Measurements from ENCODE around the gene WDR4.
"Not testable (repeated sequence)": the region's sequence is repeated elsewhere in the genome, so short reads cannot be mapped to it uniquely, and the experiment has no call there.

The WDR4 gene

DNA sequence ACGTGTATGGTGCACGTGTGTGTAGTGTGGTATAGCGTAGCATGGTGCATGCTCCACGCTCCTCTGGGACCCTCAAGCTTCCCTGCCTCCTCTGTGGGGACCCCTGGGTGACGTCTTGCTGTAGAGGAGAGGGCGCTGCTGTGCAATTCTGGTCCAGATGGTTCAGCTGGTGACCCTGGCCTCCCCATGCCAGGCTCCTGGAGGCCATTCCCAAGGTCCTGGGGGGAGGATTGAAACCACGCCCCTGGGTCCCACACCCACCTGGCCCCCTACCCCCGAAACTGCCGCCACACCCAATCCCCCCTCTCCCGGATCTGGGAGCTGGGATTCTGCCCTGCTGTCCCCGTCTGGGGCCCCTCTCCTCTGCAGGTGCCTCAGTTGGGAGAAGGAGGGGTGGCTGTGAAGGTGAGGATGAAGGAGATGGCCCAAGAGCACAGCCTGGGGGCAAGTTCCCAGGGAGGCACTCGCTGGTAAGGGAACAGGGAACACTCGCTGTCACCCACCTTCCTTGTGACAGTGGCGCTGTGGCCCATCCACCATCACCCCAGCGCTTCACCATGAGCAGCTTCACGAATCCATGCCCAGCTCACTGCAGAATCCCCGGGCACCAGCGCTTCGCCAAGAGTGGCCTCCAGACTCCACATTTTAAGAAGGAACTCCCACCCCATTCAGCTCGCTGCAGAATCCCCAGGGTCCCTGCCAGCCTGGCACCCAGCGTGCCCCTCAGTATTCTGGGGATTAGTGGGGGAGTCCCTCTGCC, 38.0 kb downstream of the WDR4 start:
- Histone ChIP-seq H3K27ac (no peak overlapping the region), H3K36me3 (peaks cover 73% of the 10 kb centered on the region), H3K9me3 (ENCODE audit: severe bottlenecking) (no peaks in the 10 kb centered on the region), H3K4me3 (ENCODE audit: low read depth, low read length) (no peak overlapping the region), H3K27me3 (ENCODE audit: insufficient read depth, low read depth, severe bottlenecking) (no peaks in the 10 kb centered on the region)
- no peak for TF ChIP-seq CTCF (IDR thresholded peaks at IDR 0.05; ENCODE audit: low read depth, low read length)
- peak; percentile 8 for DNase-seq

GRCh38 chr21:42840411-42841155, 38.8 kb downstream of the WDR4 start:
- Histone ChIP-seq H3K9me3 (ENCODE audit: severe bottlenecking) (no peaks in the 10 kb centered on the region), H3K4me3 (ENCODE audit: low read depth, low read length) (no peak overlapping the region), H3K36me3 (peaks cover 65% of the 10 kb centered on the region), H3K27me3 (ENCODE audit: insufficient read depth, low read depth, severe bottlenecking) (no peaks in the 10 kb centered on the region), H3K27ac (no peak overlapping the region)
- DNase-seq, result no peak
- TF ChIP-seq CTCF (IDR thresholded peaks at IDR 0.05; ENCODE audit: low read depth, low read length), result no peak

DNA sequence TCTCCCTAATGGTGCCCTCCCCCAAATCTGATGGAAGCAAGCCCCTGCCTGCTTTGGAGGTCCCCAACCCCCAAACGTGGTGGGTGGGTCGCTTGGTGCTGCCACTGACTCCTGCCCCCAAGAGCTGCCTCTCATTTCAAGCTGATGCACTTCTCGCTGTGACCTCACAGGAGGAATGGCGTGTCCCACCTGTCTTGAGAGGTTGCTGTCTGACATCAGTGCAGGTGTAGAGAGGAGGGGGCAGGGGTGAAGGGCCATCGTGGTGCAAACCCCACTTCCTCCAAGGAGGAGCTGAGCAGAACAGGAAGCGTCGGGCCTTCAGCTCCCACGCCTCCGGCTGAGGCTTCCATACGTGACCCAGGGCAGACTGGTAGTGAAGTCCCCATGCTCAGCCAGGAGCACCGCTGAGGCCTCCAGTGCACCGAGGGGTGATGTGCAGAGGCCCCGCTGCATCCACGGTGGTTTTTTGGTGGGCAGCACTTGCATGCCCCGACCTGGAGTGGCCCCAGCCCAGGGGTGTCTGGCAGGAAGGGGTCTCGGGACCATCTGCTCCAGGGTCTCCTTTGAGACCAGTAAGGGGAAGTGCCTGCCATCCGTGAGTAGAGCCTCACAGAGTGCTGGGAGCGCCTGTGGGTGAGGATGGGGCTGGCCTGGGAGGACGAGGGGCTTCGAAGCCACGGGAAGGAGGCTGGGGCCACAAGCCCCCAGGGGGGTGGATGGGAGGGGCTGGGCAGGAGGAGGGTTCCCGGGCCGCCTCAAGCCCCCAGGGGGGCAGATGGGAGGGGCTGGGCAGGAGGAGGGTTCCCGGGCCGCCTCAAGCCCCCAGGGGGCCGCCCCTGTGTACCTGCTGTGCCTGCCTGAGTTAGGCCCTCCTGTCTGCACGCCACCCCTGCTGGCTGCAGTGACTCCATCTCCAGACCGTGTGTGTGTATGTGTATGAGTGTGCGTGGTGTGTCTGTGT, 39.8 kb downstream of the WDR4 start:
- no peak for TF ChIP-seq CTCF (IDR thresholded peaks at IDR 0.05; ENCODE audit: low read depth, low read length)
- Histone ChIP-seq H3K9me3 (ENCODE audit: severe bottlenecking) (no peaks in the 10 kb centered on the region), H3K27ac (no peak overlapping the region), H3K4me3 (ENCODE audit: low read depth, low read length) (no peak overlapping the region), H3K36me3 (peaks cover 55% of the 10 kb centered on the region), H3K27me3 (ENCODE audit: insufficient read depth, low read depth, severe bottlenecking) (no peaks in the 10 kb centered on the region)
- DNase-seq, result peak; percentile 6

DNA sequence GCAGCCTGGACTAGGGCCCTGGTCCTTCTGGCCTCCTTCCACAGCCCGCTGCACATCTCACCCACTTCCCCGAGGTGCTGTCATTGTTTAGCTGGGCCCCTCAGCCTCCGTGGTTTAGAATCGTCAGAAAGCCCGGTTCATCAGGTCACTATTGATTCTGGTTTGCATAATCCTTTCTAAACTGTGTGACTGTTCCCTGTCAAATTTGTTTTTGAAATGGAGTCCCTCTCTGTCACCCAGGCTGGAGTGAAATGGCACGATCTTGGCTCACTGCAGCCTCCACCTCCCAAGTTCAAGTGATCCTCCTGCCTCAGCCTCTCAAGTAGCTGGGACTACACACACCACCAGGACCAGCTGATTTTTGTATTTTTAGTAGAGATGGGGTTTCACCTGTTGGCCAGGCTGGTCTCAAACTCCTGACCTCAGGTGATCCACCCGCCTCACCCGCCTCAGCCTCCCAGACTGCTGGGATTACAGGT, 41.1 kb downstream of the WDR4 start:
- H3K27me3 ChIP-seq (ENCODE audit: insufficient read depth, low read depth, severe bottlenecking); H3K9me3 ChIP-seq (ENCODE audit: severe bottlenecking); H3K27ac ChIP-seq; H3K4me3 ChIP-seq (ENCODE audit: low read depth, low read length): not testable (repeated sequence)
- DNase-seq, result peak; percentile 3
- peaks cover 45% of the 10 kb centered on the region for H3K36me3 ChIP-seq

DNA sequence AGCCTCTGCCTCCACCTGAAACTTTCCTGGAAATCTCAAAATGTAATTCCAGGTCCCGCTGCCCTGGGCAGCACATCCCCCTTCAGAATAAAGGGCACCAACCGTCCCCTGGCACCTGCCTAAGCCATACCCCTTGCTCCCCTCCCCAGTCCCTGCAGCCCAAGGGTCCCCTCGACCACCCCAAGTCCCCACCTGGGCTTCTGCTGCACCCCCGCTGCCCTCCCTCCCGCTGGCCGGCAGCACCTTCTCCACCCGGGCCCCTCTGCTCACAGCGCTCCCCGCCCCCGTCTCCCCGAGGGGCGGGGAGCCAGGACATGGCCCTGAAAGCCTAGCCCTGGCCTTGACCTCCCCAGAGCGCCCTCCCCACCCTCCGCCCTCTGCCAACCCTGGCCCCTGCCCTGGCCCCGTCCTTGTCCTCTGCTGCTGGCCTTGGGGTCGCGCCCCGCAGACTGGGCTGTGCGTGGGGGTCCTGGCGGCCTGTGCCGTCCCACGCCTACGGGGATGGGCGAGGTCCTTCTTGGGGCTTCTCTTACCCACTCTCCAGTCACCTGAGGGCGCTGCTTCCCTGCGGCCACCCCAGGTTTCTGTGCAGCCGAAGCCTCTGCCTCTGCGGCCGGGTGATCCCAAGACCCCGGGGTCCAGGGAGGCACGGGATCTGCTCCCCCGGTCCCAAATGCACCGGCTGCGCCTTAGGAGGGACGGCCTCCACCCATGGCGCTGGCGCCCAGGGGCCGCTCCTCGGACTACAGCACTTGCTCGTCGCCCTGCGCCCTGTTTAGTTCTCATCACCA, 41.7 kb downstream of the WDR4 start:
- Histone ChIP-seq H3K27me3 (ENCODE audit: insufficient read depth, low read depth, severe bottlenecking) (no peaks in the 10 kb centered on the region), H3K9me3 (ENCODE audit: severe bottlenecking) (no peaks in the 10 kb centered on the region), H3K27ac (no peak overlapping the region), H3K4me3 (ENCODE audit: low read depth, low read length) (no peak overlapping the region), H3K36me3 (peaks cover 39% of the 10 kb centered on the region)
- peak; percentile 9 for DNase-seq
- TF ChIP-seq CTCF (IDR thresholded peaks at IDR 0.05; ENCODE audit: low read depth, low read length), result peak; percentile 27; the same call in 1 of the 2 replicates

Data from WERI-Rb-1 (cell line).